K562 (cell line): Measurements from ENCODE around the gene GRWD1. TPM values are rescaled to one million over a fixed set of nuclear protein-coding genes. Genes with fewer than 3 reads are reported as not detected.

Source experiments
- ATF6 ChIP-seq: sonication (generic); formaldehyde crosslinking; IDR thresholded peaks from 2 replicates; pipeline ENCODE4 v1.4.0; 2020; ENCODE audit warnings: mild to moderate bottlenecking, missing genetic modification reagents
- CREM ChIP-seq: IDR thresholded peaks from 2 replicates; pipeline ENCODE4 v1.6.1; 2014; ENCODE audit warnings: antibody characterized with exemption, low read depth
- DIDO1 ChIP-seq: fragments of 450-650 bp; IDR thresholded peaks from 2 replicates; pipeline ENCODE4 v1.6.1; 2016; ENCODE audit warnings: low read depth, missing biosample characterization, missing genetic modification characterization
- ETS2 ChIP-seq: IDR thresholded peaks from 2 replicates; pipeline ENCODE4 v1.6.1; 2016; ENCODE audit warnings: borderline replicate concordance, missing genetic modification characterization, mild to moderate bottlenecking, moderate library complexity, missing compliant biosample characterization; ENCODE audit not compliant: poor library complexity, severe bottlenecking
- JUN ChIP-seq, 2 experiments: sonication (generic) in 1 of 2; formaldehyde crosslinking in 1 of 2; IDR thresholded peaks; 2 replicates each; pipeline versions ENCODE4 v1.6.1 to v1.8.0; 2012 to 2022; ENCODE audit warnings: borderline replicate concordance in 2 of 2, mild to moderate bottlenecking in 2 of 2, improper control_type of control experiment in 1 of 2, low read depth in 1 of 2, low read length in 1 of 2, missing genetic modification reagents in 1 of 2
- KLF16 ChIP-seq: IDR thresholded peaks from 2 replicates; pipeline ENCODE4 v1.6.1; 2016; ENCODE audit warnings: antibody characterized with exemption
- MAFF ChIP-seq: IDR thresholded peaks from 2 replicates; pipeline ENCODE4 v1.6.1; 2012; ENCODE audit warnings: low read length, improper control_type of control experiment
- NFIX ChIP-seq: fragments of 250-450 bp; sonication (Bioruptor Pico); IDR thresholded peaks from 2 replicates; pipeline ENCODE4 v1.4.0; 2020; ENCODE audit warnings: low read depth, mild to moderate bottlenecking, moderate library complexity
- PRDM10 ChIP-seq: fragments of 450-650 bp; IDR thresholded peaks from 2 replicates; pipeline ENCODE4 v1.6.1; 2018; ENCODE audit not compliant: partially characterized antibody
- PTRF ChIP-seq: fragments of 450-650 bp; IDR thresholded peaks from 2 replicates; pipeline ENCODE4 v1.6.1; 2016; ENCODE audit warnings: mild to moderate bottlenecking, missing genetic modification characterization, missing compliant biosample characterization
- SAFB ChIP-seq: fragments of 200-400 bp; formaldehyde crosslinking; IDR thresholded peaks from 2 replicates; pipeline ENCODE4 v1.6.1; 2017; ENCODE audit warnings: low read depth, low read length, borderline replicate concordance
- SUPT5H ChIP-seq: fragments of 450-650 bp; IDR thresholded peaks from 2 replicates; pipeline ENCODE4 v1.6.1; 2016
- ZNF184 ChIP-seq: sonication (generic); formaldehyde crosslinking; IDR thresholded peaks from 2 replicates; pipeline ENCODE4 v1.5.0; 2020; ENCODE audit warnings: missing genetic modification reagents
- ZNF3 ChIP-seq: fragments of 250-450 bp; sonication (Bioruptor Pico); IDR thresholded peaks from 2 replicates; pipeline ENCODE4 v1.5.0; 2021; ENCODE audit warnings: mild to moderate bottlenecking, moderate library complexity
- ZNF384 ChIP-seq: IDR thresholded peaks from 2 replicates; pipeline ENCODE4 v1.6.1; 2012; ENCODE audit warnings: low read depth, low read length, improper control_type of control experiment
- polyA plus RNA-seq, 8 experiments: library from polyadenylated mRNA; depleted of rRNA in 4 of 8; stranded (reverse) in 5 of 8; unstranded in 3 of 8; fragments of >200 nt; fragmentation: Nextera tagmentation in 2 of 8; fragmentation: Illumina TruSeq in 1 of 8; extraction: Ambion mirVana in 2 of 8; extraction: Trizol in 1 of 8; gene quantifications; 2 replicates each; pipeline versions ENCODE4 v1.2.1 to v1.2.3, GENCODE V29; 2011 to 2014; ENCODE audit warnings: inconsistent platforms in 1 of 8, missing spikeins in 1 of 8
- total RNA-seq, 7 experiments: library from RNA; depleted of rRNA in 6 of 7; stranded (reverse); fragments of >200 nt in 6 of 7; fragmentation: Illumina TruSeq in 2 of 7; extraction: Trizol in 2 of 7; gene quantifications; 2 replicates each; pipeline versions ENCODE4 v1.2.1 to v1.2.3, GENCODE V29; 2011 to 2021; ENCODE audit warnings: low replicate concordance in 1 of 7
- TF ChIP-seq, protein P1 (sequence below): fragments of 450-650 bp; IDR thresholded peaks from 2 replicates; pipeline ENCODE4 v1.6.1; 2017; ENCODE audit warnings: antibody characterized with exemption
- TF ChIP-seq, protein P2 (sequence below): sonication (generic); formaldehyde crosslinking; IDR thresholded peaks from 2 replicates; pipeline ENCODE4 v1.8.0; 2023; ENCODE audit warnings: mild to moderate bottlenecking, missing genetic modification reagents

GRWD1 gene
- total and polyA plus RNA-seq, 9 of the 15 experiments (the other 6 are each of a cell fraction or from before 2014, with no cell fraction given), result 1.5 to 87.2 (median 24.5) TPM

GRCh38 chr19:48506138-48506733 lies 60.5 kb downstream of the GRWD1 start (continued):
- TF ChIP-seq, protein P1, sequence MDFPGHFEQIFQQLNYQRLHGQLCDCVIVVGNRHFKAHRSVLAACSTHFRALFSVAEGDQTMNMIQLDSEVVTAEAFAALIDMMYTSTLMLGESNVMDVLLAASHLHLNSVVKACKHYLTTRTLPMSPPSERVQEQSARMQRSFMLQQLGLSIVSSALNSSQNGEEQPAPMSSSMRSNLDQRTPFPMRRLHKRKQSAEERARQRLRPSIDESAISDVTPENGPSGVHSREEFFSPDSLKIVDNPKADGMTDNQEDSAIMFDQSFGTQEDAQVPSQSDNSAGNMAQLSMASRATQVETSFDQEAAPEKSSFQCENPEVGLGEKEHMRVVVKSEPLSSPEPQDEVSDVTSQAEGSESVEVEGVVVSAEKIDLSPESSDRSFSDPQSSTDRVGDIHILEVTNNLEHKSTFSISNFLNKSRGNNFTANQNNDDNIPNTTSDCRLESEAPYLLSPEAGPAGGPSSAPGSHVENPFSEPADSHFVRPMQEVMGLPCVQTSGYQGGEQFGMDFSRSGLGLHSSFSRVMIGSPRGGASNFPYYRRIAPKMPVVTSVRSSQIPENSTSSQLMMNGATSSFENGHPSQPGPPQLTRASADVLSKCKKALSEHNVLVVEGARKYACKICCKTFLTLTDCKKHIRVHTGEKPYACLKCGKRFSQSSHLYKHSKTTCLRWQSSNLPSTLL, result no peak
- TF ChIP-seq ZNF184 (CRISPR knock-in tag) (no peak), ZNF3 (no peak), NFIX (no peak), PTRF (tag) (no peak), ETS2 (tag) (no peak), SAFB (no peak), CREM (no peak), ZNF384 (peak; percentile 99), DIDO1 (tag) (no peak), SUPT5H (no peak), JUN (IDR thresholded peaks at IDR 0.05; ENCODE audit: borderline replicate concordance, low read depth, low read length) (no peak), JUN (CRISPR knock-in tag; IDR thresholded peaks at IDR 0.05; ENCODE audit: borderline replicate concordance) (no peak), KLF16 (0 out of 2 replicates have a peak, but pooled peaks have one; percentile 12), ATF6 (CRISPR knock-in tag) (no peak), MAFF (no peak), PRDM10 (no peak)
- TF ChIP-seq, protein P2, sequence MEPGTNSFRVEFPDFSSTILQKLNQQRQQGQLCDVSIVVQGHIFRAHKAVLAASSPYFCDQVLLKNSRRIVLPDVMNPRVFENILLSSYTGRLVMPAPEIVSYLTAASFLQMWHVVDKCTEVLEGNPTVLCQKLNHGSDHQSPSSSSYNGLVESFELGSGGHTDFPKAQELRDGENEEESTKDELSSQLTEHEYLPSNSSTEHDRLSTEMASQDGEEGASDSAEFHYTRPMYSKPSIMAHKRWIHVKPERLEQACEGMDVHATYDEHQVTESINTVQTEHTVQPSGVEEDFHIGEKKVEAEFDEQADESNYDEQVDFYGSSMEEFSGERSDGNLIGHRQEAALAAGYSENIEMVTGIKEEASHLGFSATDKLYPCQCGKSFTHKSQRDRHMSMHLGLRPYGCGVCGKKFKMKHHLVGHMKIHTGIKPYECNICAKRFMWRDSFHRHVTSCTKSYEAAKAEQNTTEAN (CRISPR knock-in tag), result no peak
